ENCODE measurements around the gene ELL.

The ELL gene

DNA sequence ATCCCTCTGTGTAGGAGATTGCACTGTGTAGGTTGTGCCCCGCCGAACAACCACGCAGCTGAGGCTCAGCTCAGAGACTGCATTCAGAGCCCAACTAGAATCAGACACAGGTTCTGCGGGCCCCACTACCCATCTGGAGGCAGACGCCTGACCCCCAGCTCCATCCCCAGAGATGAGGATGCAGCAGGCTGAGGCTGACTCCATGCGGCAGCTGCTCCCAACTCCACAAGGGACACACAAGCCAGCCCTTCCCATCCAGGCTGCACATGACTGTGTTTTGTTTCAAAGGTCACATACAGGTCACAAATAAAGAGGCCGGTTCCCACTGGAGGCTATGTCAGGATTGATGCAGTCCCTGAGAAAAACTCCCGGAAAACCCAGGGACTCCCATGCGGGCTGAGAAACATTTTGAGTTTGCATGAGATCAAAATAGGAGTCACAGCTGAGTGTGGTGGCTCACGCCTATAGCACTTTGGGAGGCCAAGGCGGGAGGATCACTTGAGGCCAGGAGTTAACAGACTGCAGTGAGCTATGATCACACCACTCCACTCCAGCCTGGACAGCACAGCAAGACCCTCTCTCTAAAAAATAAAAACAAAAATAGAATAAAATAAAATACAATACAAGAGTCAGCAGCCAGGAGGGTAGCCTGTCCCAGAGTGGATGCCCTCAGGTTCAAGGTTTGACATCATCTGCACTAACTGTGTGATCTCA lies 14.0 kb downstream of the ELL start:
- TF ChIP-seq ZFX (IDR thresholded peaks at IDR 0.05; ENCODE audit: borderline replicate concordance): no peak
- TF ChIP-seq, protein P1, sequence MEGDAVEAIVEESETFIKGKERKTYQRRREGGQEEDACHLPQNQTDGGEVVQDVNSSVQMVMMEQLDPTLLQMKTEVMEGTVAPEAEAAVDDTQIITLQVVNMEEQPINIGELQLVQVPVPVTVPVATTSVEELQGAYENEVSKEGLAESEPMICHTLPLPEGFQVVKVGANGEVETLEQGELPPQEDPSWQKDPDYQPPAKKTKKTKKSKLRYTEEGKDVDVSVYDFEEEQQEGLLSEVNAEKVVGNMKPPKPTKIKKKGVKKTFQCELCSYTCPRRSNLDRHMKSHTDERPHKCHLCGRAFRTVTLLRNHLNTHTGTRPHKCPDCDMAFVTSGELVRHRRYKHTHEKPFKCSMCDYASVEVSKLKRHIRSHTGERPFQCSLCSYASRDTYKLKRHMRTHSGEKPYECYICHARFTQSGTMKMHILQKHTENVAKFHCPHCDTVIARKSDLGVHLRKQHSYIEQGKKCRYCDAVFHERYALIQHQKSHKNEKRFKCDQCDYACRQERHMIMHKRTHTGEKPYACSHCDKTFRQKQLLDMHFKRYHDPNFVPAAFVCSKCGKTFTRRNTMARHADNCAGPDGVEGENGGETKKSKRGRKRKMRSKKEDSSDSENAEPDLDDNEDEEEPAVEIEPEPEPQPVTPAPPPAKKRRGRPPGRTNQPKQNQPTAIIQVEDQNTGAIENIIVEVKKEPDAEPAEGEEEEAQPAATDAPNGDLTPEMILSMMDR (IDR thresholded peaks at IDR 0.05): no peak
- H3K27ac ChIP-seq: peak overlapping the region; percentile 86

DNA sequence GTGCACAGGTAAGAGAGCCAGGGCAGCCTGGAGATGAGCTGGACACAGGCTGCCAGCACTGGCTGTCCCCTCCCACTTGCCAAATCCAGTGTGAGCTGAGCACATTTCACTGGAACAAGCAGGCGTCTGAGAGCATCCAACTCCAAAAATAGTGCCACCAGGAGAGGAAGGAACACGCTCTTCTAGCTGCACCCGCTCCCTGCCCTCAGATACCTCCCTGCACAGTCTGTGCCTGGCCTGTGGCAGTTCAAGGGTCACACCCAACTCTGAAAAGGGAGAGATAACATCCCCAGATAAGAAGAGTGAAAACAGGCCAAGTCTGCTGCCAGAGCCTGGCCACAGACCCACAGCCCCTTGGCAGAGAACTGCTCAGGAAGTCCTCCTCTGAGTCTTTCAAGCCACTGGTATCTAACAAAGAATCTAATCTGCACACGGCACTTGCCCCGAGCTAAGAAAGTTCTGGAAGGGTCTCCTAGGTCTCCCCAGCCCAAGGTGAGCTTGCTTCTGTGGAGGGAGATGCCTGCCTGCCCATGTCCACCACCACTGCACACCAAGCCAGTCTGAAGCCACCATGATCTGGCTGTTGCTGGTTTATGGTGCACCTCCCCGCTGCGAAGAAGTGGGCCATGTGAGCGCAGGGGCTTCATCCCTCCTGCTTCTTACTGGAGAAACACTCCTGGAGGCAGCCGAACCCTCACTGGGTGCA lies 14.7 kb downstream of the ELL start:
- TF ChIP-seq, protein P1 (IDR thresholded peaks at IDR 0.05): no peak
- no peak for TF ChIP-seq ZFX (IDR thresholded peaks at IDR 0.05; ENCODE audit: borderline replicate concordance)
- peak overlapping the region; percentile 86 for H3K27ac ChIP-seq

DNA sequence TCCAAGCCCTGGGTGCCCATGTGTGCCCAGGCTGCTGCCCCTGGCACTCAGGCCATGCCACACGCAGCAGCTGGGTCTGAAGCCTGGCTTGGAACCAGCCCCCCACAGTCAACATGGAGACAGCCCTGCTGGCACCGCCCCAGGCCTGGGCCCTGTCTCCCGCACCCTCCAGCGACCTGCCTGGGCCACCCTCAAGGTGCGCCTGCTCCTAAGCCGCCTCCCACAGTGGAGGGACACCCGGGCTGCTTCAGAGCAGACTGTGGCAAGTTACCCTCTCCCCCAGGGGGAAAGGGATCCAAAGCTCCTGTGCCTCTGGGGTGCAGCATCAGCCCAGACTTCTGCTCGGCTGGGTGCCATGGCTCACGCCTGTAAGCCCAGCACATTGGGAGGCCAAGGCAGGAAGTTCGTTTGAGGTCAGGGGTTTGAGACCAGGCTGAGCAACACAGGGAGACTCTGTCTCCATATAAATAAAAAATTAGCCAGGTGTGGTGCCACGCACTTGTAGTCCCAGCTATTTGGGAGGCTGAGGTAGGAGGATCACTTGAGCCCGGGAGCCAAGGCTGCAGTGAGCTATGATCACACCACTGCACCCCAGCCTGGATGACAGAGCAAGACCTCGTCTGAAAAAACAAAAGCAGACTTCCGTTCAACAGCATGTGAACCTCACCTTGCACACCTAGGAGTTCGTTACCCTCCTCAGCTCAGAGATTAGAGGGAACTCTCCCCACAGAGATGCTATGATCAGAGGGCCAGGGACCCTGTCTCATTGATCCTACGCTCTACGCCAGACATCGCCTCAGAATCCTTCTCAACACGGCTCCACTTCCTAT lies 15.6 kb downstream of the ELL start:
- TF ChIP-seq, protein P1 (IDR thresholded peaks at IDR 0.05): no peak
- peak overlapping the region; percentile 86 for H3K27ac ChIP-seq

DNA sequence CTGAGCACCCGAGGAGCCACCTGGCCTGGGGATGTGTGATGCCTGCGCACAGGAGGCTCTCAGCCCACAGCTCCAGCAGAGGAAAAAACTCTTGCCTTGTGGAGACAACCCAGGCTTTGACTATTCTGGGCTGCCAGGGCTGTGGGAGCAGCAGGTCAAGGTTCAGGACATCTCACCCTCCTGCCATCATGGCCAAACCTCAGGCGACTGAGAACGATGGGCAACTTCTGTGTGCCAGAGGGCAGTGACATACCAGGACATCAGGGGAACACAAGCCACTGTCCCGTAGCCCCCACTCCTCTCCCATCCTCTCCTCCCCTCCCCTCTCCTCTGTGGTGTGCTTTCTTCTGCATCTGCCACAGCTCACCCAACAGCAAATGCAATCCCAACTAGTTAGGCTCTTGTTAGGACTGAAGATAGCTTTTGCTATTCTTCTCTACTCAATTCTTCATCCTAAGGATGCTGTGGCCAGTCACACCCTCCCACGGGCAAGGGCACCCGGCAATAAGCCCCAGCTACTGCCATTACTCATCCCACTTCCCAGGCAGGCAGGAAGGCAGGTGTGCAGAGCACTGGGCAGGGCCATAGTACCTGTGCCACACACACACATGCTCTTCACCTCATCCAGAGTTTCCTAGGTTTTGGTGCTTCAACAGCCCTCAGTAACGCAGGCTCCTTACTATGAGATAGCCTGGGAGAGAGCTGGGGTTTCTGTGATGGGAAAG lies 16.8 kb downstream of the ELL start:
- no peak for TF ChIP-seq ZFX (IDR thresholded peaks at IDR 0.05; ENCODE audit: borderline replicate concordance)
- TF ChIP-seq, protein P1 (IDR thresholded peaks at IDR 0.05): no peak
- H3K27ac ChIP-seq: peak overlapping the region; percentile 86

DNA sequence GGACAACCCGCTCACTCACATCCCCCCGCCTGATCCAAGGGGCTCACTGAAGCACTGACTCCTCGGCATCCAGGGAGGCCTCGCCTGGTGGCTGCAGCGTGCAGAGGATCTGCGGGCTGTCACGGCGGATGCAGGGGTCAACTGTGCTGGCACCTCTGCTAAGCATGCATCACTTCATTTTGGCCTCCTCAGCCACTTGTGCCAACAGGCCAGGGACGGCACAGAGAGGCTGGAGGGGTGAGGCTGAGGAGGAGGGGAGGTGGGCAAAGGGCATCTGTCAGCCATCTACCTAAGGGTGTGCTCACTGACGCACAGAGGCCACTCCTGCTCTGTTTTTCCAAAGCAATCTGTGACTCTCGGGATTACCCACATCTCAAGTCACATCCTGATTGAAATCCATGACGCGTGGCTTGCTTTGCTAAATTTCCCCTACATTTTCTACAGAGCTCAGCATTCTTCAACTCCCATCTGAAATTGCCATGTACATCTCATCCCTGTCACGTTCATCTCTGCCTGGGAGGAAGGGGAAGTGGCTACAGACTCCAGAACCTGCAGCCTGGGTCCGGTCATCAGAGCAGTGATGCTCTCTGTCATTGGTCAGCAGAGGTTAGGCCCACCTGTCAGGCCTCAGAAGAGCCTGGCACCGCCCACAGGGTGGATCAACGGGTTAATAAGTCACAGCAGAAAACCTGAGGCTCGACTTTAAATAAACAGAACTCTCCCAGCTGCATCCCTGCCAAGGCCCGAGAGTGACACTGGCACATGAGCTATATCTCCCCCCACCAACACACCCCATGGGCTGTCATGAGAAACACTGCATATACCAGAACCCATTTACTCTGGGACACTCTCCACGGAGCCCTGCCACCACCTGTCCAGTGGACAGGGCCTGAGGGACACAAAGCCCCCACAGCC lies 17.6 kb downstream of the ELL start:
- peak overlapping the region; percentile 86 for H3K27ac ChIP-seq
- TF ChIP-seq, protein P1 (IDR thresholded peaks at IDR 0.05): no peak
- no peak for TF ChIP-seq ZFX (IDR thresholded peaks at IDR 0.05; ENCODE audit: borderline replicate concordance)

DNA sequence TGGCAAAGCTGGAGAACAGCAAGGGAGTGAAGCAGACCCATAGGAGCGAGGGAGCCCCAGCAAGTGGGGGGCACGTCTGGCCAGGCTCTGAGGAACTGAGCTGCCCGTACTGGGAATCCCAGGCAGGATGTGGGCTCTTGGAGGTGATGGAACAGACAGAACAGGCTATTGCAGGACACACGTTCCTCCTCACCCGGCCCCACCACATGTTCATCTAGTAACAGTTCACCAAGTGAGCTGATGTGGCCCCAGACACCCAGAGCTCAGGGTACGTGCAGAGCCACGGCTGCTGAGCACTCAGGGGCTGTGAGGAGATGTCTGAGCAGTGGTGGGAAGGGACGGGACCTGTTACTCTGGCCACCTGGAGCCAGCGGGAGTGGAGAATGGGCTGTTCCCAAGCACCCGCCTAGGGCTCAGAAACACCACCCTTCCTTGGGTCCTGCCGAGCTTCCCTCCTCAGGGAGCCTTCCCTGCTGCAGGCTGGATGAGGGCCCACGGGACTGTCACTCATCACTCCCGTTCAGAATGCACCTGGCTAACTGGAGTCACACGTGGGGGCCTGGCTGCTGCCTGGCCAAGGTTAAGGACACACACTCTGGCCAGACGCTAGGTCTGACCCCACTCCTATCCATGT lies 18.4 kb downstream of the ELL start:
- H3K27ac ChIP-seq: peak overlapping the region; percentile 86
- no peak for TF ChIP-seq ZFX (IDR thresholded peaks at IDR 0.05; ENCODE audit: borderline replicate concordance)
- TF ChIP-seq, protein P1 (IDR thresholded peaks at IDR 0.05): no peak
